Measurements from ENCODE around the gene RNF180.

GRCh38 chr5:64184832-64185231 is 19.2 kb downstream of the RNF180 start:
- TF ChIP-seq CTCF (IDR thresholded peaks at IDR 0.05; ENCODE audit: low read depth, low read length, missing input control) (no peak), MAX (IDR thresholded peaks at IDR 0.05) (no peak)

All from liver (tissue), 2 donors.